Vagina (tissue), 2 donors: ENCODE results near the gene MILR1.

ENCODE experiments used
- CTCF ChIP-seq, 3 experiments: fragments of 450-650 bp in 2 of 3; fragments of 200-600 bp in 1 of 3; sonication (generic) in 1 of 3; IDR thresholded peaks; one replicate each; pipeline ENCODE4 v1.5.1; 2017 to 2019; ENCODE audit warnings: antibody characterized with exemption in 3 of 3, mild to moderate bottlenecking in 2 of 3, moderate library complexity in 2 of 3
- POLR2A ChIP-seq, 2 donors: fragments of 450-650 bp; IDR thresholded peaks; one replicate each; pipeline ENCODE4 v1.6.1; 2017; ENCODE audit warnings: antibody characterized with exemption in 2 of 2, mild to moderate bottlenecking in 2 of 2, moderate library complexity in 2 of 2

GRCh38 chr17:64449545-64449944, 630 bp downstream of the MILR1 start:
- TF ChIP-seq CTCF (IDR thresholded peaks at IDR 0.05) (no peak), POLR2A (IDR thresholded peaks at IDR 0.05) (no peak)
